Measurements from ENCODE around the gene RPL27. TPM values are rescaled to one million over a fixed set of nuclear protein-coding genes. Genes with fewer than 3 reads are reported as not detected.

Gene RPL27
- total RNA-seq (ENCODE audit: low replicate concordance) = 1,148 and 1,194 TPM in 2 replicates
- long read RNA-seq, transcript RPL27-206 (4 exons, 730 nt) = minor isoform, 68 of 475 reads
- long read RNA-seq, transcript RPL27-208 (3 exons, 1,872 nt) = minor isoform, 8 of 475 reads
- long read RNA-seq, transcript RPL27-201 (5 exons, 505 nt) = major isoform, 379 of 475 reads
- long read RNA-seq, partial matches to known transcripts = 5 of 475 reads
- long read RNA-seq, other reads (novel, unspliced or antisense) = 9 of 475 reads

GRCh38 chr17:42997984-42998938 is at the start of gene RPL27:
TSS of gene RPL27 (plus strand) at chr17:42998419. CDS start at chr17:42998751, 332 bp downstream.
- no peaks in the 10 kb centered on the region for H3K9me3 Mint-ChIP-seq
- peak within 1 kb of the TSS; percentile 99 for H3K27ac Mint-ChIP-seq
- H3K4me3 Mint-ChIP-seq = peak within 1 kb of the TSS; percentile 99
- peaks cover 13% of the 10 kb centered on the region for H3K36me3 Mint-ChIP-seq
- no peaks in the 10 kb centered on the region for H3K27me3 Mint-ChIP-seq
- H3K4me1 Mint-ChIP-seq (ENCODE audit: unreplicated experiment) = peaks cover 16% of the 10 kb centered on the region
- peak; percentile 87 for TF ChIP-seq CTCF (conservative IDR thresholded peaks at IDR 0.05)
- DNase-seq (ENCODE audit: extremely low spot score, unreplicated experiment) = peak; percentile 95

GRCh38 chr17:42950044-42950783 is 48.0 kb upstream of the RPL27 start:
- TF ChIP-seq CTCF (conservative IDR thresholded peaks at IDR 0.05) = no peak
- no peak overlapping the region for H3K27ac Mint-ChIP-seq
- no peaks in the 10 kb centered on the region for H3K4me1 Mint-ChIP-seq (ENCODE audit: unreplicated experiment)
- no peaks in the 10 kb centered on the region for H3K27me3 Mint-ChIP-seq
- DNase-seq (ENCODE audit: extremely low spot score, unreplicated experiment) = no peak
- H3K36me3 Mint-ChIP-seq = peaks cover 23% of the 10 kb centered on the region
- no peaks in the 10 kb centered on the region for H3K9me3 Mint-ChIP-seq
- no peak overlapping the region for H3K4me3 Mint-ChIP-seq

DNA sequence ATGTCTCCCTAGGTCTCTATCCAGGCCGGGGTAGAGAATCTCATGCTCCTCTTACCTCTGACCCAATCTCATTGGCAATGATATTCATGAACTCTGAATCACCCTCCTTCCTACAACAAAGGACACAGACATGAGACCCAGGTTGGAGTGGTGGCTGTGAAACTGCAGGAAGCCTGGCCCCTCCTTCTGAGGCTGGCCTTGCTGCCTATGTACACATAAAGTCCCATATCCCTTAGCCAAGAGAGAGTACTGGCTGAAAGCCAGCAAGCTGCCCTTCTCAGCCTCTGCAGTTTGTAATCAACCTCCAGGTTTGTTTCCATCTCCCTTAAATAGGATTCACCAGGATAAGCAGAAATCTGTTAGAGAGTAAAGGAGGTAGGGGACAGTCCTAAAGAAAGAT is 44.5 kb upstream of the RPL27 start:
- peaks cover 37% of the 10 kb centered on the region for H3K36me3 Mint-ChIP-seq
- H3K4me3 Mint-ChIP-seq = no peak overlapping the region
- no peaks in the 10 kb centered on the region for H3K9me3 Mint-ChIP-seq
- no peak for TF ChIP-seq CTCF (conservative IDR thresholded peaks at IDR 0.05)
- no peaks in the 10 kb centered on the region for H3K27me3 Mint-ChIP-seq
- H3K27ac Mint-ChIP-seq = no peak overlapping the region
- no peaks in the 10 kb centered on the region for H3K4me1 Mint-ChIP-seq (ENCODE audit: unreplicated experiment)
- no peak for DNase-seq (ENCODE audit: extremely low spot score, unreplicated experiment)

DNA sequence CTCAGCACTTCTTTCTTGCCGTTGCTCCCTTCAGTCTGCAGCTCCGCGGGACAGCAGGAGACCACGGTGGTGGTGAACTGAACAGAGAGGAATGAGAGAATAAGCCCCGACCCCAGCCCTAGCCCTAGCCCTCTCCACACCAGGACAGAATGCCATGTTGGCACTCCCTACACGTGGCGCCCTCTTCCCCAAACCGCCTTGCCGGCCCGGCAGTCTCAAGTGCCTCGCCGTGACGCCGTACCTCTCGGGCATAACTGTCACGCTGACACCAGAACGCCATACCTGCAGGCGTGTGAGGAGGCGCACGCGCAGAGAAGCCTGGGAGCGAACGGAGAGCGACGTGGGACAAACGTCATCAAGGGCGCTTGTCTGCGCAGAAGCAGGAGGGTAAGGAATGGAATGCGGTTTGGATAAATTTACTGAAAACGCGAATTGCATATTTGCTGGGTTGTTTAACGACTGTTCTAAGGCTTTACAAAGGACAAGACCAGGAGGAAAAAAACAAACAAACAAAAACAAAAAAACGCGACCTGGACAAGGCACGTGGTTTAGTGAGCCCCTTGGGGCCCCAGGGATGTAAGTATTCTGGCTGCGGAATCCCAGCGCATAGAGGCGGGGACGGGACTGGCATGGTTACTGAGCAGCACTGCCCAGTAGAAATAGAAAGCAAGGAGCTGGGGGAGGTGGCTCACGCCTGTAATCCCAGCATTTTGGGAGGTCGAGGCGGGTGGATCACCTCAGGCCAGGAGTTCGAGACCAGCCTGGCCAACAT is 33.9 kb upstream of the RPL27 start, which contains the start of gene AARSD1:
Gene AARSD1, minus strand, starts transcription at position 294 of the 772 bp plus-strand sequence. Its CDS starts 14 bp downstream, at position 280.
- peaks cover 11% of the 10 kb centered on the region for H3K4me1 Mint-ChIP-seq (ENCODE audit: unreplicated experiment)
- TF ChIP-seq CTCF (conservative IDR thresholded peaks at IDR 0.05) = no peak
- DNase-seq (ENCODE audit: extremely low spot score, unreplicated experiment) = peak; percentile 91
- H3K27me3 Mint-ChIP-seq = no peaks in the 10 kb centered on the region
- H3K4me3 Mint-ChIP-seq = peak within 1 kb of the TSS; percentile 95
- H3K27ac Mint-ChIP-seq = peak within 1 kb of the TSS; percentile 93
- peaks cover 14% of the 10 kb centered on the region for H3K36me3 Mint-ChIP-seq
- H3K9me3 Mint-ChIP-seq = no peaks in the 10 kb centered on the region

DNA sequence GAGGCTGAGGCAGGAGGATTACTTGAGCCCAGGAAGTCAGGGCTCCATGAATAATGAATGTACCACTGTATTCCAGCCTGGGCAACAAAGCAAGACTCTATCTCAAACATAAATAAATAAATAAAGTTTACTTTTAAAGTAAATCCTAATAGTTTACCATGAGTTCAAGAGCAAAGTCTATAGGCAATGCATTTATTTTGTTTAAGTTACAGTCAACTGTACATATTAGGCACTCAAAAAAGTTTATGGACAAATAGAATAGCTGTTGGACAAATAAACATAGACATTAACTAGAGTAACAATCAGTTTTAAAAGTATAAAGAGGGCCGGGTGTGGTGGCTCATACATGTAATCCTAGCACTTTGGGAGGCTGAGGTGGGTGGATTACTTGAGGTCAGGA is 30.3 kb upstream of the RPL27 start:
- TF ChIP-seq CTCF (conservative IDR thresholded peaks at IDR 0.05) = no peak
- Mint-ChIP-seq H3K27ac (no peak overlapping the region), H3K9me3 (no peaks in the 10 kb centered on the region), H3K36me3 (peaks cover 9% of the 10 kb centered on the region), H3K4me1 (ENCODE audit: unreplicated experiment) (peaks cover 11% of the 10 kb centered on the region), H3K27me3 (no peaks in the 10 kb centered on the region), H3K4me3 (no peak overlapping the region)
- DNase-seq (ENCODE audit: extremely low spot score, unreplicated experiment) = no peak

Measured in type B pancreatic cell (in vitro differentiated cells).